HCT116 (cell line): ENCODE measurements around the gene PAX8.

Experiments
- CTCF ChIP-seq, 3 experiments: fragments of 200-600 bp in 1 of 3; sonication (generic) in 1 of 3; IDR thresholded peaks in 2 of 3; conservative IDR thresholded peaks in 1 of 3; 2 replicates each; pipeline ENCODE4 v1.5.1; 2012 to 2017; ENCODE audit warnings: low read depth in 2 of 3, low read length in 2 of 3, antibody characterized with exemption in 1 of 3, borderline replicate concordance in 1 of 3, control low read depth in 1 of 3, mild to moderate bottlenecking in 1 of 3, mixed read lengths in 1 of 3, mixed run types in 1 of 3, moderate library complexity in 1 of 3; ENCODE audit not compliant: insufficient read depth in 1 of 3
- EZH2phosphoT487 ChIP-seq: fragments of 200-600 bp; IDR thresholded peaks from 2 replicates; pipeline ENCODE4 v1.6.1; 2018; ENCODE audit warnings: antibody characterized with exemption, borderline replicate concordance
- JUND ChIP-seq: IDR thresholded peaks from 2 replicates; pipeline ENCODE4 v1.6.1; 2012
- MAX ChIP-seq: IDR thresholded peaks from 2 replicates; pipeline ENCODE4 v1.6.1; 2012
- POLR2AphosphoS5 ChIP-seq: IDR thresholded peaks from 2 replicates; pipeline ENCODE4 v1.6.1; 2011; ENCODE audit warnings: mild to moderate bottlenecking, low read depth, low read length, moderate library complexity
- SP1 ChIP-seq: IDR thresholded peaks from 2 replicates; pipeline ENCODE4 v1.6.1; 2012; ENCODE audit warnings: low read depth
- SRF ChIP-seq: IDR thresholded peaks from 2 replicates; pipeline ENCODE4 v1.6.1; 2012; ENCODE audit warnings: low read depth
- TCF7L2 ChIP-seq: IDR thresholded peaks from 2 replicates; pipeline ENCODE4 v1.7.0; 2011; ENCODE audit warnings: borderline replicate concordance, inconsistent platforms; ENCODE audit not compliant: insufficient read depth, insufficient read length; ENCODE audit errors: extremely low read depth
- YY1 ChIP-seq: IDR thresholded peaks from 2 replicates; pipeline ENCODE4 v1.6.1; 2011; ENCODE audit warnings: low read length, low read depth, moderate library complexity, mild to moderate bottlenecking; ENCODE audit not compliant: insufficient replicate concordance; ENCODE audit errors: extremely low read depth

DNA sequence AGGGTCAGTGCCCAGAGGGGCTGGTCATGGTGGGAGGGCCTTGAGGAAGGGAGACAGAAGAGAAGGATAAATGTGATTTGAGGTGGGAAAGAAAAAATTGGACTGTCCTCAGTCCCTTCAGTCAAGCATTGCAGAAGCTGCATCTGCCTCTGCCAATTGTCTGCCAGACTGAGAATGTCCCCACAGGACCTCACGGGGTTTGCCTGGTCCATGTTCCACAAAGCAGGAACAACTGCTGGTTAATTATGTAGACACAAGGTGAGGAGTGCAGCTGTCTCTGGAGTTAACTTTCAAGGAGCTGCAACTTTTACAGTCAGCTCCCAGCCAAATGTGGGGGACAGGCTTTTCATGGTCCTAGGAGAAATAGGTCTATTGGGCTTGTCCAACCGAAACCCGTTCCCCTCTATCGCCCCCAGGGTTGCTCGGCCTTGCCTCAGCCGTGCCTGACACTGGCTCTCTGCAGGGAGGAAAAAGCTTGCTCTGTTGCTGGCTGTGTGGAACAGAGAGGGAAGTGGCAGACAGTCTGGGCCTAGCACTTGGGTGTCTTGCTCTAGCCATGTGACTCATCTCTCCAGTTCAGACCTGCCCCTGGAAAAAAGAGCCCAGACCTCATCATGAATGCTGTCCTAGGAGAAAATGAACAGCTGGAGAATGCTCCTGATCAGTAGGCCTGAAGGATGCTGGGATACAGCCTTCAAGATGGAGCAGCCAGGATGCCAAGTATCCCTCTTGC, 31.1 kb upstream of the PAX8 start:
- TF ChIP-seq CTCF (IDR thresholded peaks at IDR 0.05 in 2 of 3, conservative IDR thresholded peaks at IDR 0.05 in 1 of 3; ENCODE audit: borderline replicate concordance in 1 of 3, insufficient read depth in 1 of 3, low read depth in 2 of 3, low read length in 2 of 3), result no peak
- TF ChIP-seq SP1, result no peak
- TF ChIP-seq MAX, result no peak
- TF ChIP-seq JUND, result no peak
- TF ChIP-seq YY1, result no peak
- no peak for TF ChIP-seq POLR2AphosphoS5
- TF ChIP-seq EZH2phosphoT487, result no peak
- no peak for TF ChIP-seq TCF7L2
- no peak for TF ChIP-seq SRF
